CD4-positive, alpha-beta T cell treated with Interleukin-4 for 4 hours (primary cell): ENCODE results near the gene HTRA3.
A peak's percentile ranks its signal among the peaks of the same experiment; 100 is the strongest.

Source experiments
- DNase-seq: peaks from one replicate; pipeline ENCODE4 v3.0.0-alpha.2; 2020

The HTRA3 gene

GRCh38 chr4:8269535-8270417, at the start of gene HTRA3:
Gene HTRA3, plus strand, starts transcription at chr4:8269754. Its CDS starts 215 bp downstream, at chr4:8269969.
- no peak for DNase-seq

- no peak for DNase-seq
These were observed 48.7 kb upstream of the HTRA3 start for GRCh38 chr4:8220661-8221450.

- no peak for DNase-seq
These were observed 48.1 kb upstream of the HTRA3 start for GRCh38 chr4:8221476-8221875.

GRCh38 chr4:8221985-8222384, 47.6 kb upstream of the HTRA3 start:
- no peak for DNase-seq

GRCh38 chr4:8222609-8223388, 46.8 kb upstream of the HTRA3 start:
- DNase-seq, result no peak

GRCh38 chr4:8224267-8224974, 45.1 kb upstream of the HTRA3 start:
- no peak for DNase-seq

- DNase-seq, result peak; percentile 11
These were observed 44.5 kb upstream of the HTRA3 start for GRCh38 chr4:8224975-8225625.

GRCh38 chr4:8225706-8226443, 43.7 kb upstream of the HTRA3 start:
- DNase-seq, result no peak

GRCh38 chr4:8227201-8227770, 42.3 kb upstream of the HTRA3 start:
- no peak for DNase-seq

- DNase-seq, result no peak
These were observed 41.7 kb upstream of the HTRA3 start for GRCh38 chr4:8227771-8228318.

- peak; percentile 80 for DNase-seq
These were observed 41.0 kb upstream of the HTRA3 start for GRCh38 chr4:8228319-8229250.

- DNase-seq, result peak; percentile 27
These were observed 40.1 kb upstream of the HTRA3 start for GRCh38 chr4:8229331-8229975.

GRCh38 chr4:8230033-8230432, 39.5 kb upstream of the HTRA3 start:
- DNase-seq, result no peak

GRCh38 chr4:8230891-8231290, 38.7 kb upstream of the HTRA3 start:
- DNase-seq, result no peak

- DNase-seq, result no peak
These were observed 38.0 kb upstream of the HTRA3 start for GRCh38 chr4:8231551-8232049.

GRCh38 chr4:8232748-8233147, 36.8 kb upstream of the HTRA3 start:
- DNase-seq, result no peak

- no peak for DNase-seq
These were observed 35.7 kb upstream of the HTRA3 start for GRCh38 chr4:8233672-8234484.

- DNase-seq, result no peak
These were observed 34.8 kb upstream of the HTRA3 start for GRCh38 chr4:8234715-8235114.
